GM18907 (cell line): Measurements from ENCODE around the gene TTC39B.

ENCODE experiments used
- ATAC-seq: cut with Tn5 transposase; IDR thresholded peaks from one replicate; pipeline ENCODE4 v1.9.1; 2021; ENCODE audit warnings: mild to moderate bottlenecking, moderate library complexity; ENCODE audit not compliant: unreplicated experiment

TTC39B gene

DNA sequence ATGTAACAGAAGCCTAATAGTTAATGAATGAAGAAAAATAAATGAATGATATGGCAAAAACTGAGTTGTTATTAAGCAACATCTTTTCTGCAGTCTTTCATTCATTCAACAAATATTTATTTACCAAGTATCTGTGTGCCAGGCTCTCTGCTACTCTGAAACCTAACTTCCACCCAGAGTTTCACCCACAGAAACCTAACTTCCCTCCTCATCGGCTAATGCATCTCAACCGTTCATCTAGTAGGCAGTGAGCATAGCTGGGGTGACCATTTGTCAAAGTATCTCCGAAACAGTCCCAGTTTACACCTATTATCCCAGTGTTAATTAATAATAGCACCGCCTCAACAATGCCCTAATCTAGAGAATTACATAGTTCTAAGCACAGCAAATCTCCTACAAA is 1.5 kb downstream of the TTC39B start:
- ATAC-seq, result no peak

- peak; percentile 34 for ATAC-seq
These were observed 2.4 kb downstream of the TTC39B start for GRCh38 chr9:15304632-15305031.

DNA sequence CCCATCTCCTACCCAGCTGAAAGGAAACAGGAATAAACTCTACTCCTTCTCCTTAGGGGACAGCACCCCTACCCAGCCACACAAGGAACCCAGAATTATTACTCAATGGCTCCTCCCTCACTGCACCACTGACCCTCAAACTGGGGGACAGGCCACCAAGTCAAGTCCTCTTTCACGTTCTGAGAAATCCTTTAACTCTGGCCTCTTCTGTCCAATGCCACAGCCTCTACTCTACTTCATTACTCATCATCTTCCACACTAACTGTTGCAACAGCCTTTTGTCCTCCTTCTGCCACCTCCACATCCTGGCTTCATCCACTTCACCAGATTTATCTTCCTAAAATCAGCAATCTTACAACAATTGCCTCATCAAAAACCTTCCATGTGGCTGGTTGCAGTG is 6.8 kb downstream of the TTC39B start:
- no peak for ATAC-seq

DNA sequence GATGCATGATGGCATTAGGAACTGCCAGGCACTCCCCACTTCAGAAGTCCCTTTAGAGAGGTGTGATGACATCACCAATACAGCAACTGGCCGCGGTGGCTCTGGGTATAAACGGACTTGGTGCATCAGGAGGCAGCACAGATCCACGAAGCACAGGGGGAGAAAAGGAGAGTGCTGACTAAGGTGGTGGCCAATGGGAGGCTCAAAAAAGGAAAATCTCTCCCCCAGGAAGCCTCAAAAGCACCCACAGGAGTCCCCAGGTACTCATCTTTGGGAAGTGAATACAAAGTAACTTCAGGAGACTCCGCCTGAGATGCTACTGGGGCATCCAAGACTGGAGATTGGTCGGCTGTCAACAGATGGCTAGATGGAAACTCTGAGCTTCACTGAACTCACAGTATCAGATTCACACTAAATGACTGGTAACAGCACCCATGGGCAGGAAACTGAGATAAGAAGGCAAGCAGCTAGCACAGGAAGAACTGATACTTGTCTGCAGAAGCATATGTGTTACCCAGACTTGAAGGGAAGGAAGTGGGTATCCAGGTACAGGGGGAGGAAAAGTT is 7.6 kb downstream of the TTC39B start:
- ATAC-seq, result peak; percentile 92

DNA sequence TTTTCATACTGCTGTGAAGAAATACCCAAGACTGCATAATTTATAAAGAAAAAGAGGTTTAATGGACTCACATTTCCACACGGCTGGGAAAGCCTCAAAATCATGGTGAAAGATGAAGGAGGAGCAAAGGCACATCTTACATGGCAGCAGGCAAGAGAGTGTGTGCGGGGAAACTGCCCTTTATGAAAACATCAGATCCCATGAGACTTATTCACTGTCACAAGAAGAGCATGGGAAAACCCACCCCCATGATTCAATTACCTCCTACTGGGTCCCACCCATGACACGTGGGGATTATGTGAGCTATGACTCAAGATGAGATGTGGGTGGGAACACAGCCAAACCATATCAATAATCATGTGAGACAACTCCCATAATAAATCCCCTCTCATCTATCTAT is 8.7 kb downstream of the TTC39B start:
- no peak for ATAC-seq

DNA sequence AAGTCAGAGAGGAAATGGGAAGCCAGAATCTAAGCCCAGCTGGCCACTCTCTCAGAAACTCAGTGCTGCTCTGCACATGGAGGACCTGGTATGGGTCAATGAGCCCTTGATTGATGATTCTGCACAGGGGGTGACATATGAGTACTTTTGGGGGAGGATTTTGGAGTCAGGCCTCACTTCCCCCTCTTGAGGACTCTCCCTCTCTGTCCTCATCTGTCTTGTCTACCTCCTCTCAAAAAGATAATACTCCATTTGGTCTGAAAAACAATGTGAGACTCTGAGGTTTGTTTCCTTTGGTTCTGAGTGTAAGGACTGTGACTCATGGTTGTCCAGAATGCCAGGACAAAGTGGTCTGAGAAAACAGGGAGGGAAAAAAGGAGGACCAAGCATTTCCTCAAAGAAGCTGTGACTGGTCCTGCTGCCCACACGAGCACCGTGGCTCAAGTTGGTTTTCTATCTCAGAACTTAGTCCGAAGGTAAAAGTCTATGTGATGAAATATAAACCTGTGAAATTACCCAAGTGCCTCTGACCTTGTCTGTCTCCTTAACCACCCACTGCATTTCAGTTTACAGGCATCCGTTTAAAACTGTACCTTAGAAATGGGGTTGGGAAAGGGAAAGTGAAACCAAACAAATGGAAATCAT is 11.1 kb downstream of the TTC39B start:
- ATAC-seq, result peak; percentile 30

GRCh38 chr9:15294604-15295003 is 12.4 kb downstream of the TTC39B start:
- no peak for ATAC-seq

- ATAC-seq, result no peak
These were observed 13.2 kb downstream of the TTC39B start for GRCh38 chr9:15293804-15294316.

- ATAC-seq, result no peak
These were observed 13.9 kb downstream of the TTC39B start for GRCh38 chr9:15293084-15293483.

DNA sequence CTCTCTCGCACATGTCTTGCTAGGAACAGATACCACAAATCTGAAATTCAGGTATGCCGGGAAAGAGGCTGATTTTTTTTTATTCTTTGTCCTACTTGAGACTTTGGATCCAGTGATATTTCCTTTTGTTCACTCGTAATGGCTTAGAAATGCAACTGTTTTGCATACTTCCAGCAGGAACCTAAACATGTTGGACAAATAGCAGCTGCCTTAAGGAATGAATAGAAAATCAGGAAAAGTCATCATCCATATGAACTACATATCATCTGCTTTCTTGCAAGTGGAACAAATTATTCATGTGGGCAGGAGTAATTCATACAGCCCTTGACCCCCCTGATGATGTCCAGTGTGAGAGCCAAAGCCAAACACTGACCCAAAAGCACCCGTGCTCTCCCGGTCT is 17.4 kb downstream of the TTC39B start:
- no peak for ATAC-seq

- no peak for ATAC-seq
These were observed 19.7 kb downstream of the TTC39B start for GRCh38 chr9:15287309-15287708.

- ATAC-seq, result no peak
These were observed 20.7 kb downstream of the TTC39B start for GRCh38 chr9:15286161-15286821.

- ATAC-seq, result no peak
These were observed 24.3 kb downstream of the TTC39B start for GRCh38 chr9:15282567-15283285.

DNA sequence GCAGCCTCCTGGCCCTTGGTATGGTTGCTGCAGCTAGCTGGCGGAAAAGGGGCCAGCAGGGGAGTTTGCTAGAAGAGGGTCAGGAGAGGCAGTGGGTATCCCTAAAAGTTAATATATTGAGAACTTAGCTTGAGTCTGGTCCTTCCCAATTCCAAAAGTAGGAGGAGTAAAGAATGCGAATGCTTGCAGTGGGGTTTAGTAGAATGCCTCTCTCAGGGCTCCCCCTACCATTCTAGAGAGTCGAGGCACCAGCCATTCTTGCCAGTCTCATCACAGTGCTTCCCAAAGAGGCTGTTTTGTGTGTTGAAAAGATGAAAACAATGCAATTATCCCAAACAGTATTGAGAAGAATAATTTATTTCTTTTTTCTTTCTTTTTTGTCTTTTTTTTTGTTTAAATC is 26.4 kb downstream of the TTC39B start:
- no peak for ATAC-seq

- no peak for ATAC-seq
These were observed 28.2 kb downstream of the TTC39B start for GRCh38 chr9:15278839-15279238.

- no peak for ATAC-seq
These were observed 28.8 kb downstream of the TTC39B start for GRCh38 chr9:15278091-15278687.

DNA sequence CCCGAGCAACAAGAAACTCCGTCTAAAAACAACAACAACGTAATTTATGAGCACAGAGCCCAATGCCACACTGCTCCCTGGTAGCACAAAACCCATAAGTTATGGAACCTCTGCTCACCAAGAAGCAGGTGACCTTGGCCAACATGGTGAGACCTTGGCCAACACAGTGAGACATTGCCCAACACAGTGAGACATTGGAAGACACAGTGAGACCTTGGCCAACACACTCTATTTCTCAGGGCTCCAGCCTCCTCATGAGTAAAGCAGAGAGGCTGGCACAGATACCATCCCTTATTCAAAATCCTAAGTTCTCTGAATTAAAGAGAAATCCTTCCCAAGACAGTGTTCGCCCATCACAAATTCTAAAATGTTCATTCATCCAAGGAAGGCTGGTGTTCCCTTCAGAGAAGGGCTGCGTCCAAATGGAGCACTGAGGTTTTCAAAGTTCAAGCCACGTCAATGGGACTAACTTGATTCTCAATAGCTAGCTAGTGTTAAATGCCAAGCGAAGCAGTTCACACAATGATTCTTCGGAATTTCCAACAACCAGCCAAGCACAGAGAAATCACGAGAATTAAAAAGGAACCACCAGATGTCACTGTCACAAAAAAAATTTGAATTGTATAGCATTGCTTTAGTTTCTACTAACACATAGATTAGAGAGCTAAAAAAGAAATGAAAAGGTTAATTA is 29.5 kb downstream of the TTC39B start:
- ATAC-seq, result no peak

DNA sequence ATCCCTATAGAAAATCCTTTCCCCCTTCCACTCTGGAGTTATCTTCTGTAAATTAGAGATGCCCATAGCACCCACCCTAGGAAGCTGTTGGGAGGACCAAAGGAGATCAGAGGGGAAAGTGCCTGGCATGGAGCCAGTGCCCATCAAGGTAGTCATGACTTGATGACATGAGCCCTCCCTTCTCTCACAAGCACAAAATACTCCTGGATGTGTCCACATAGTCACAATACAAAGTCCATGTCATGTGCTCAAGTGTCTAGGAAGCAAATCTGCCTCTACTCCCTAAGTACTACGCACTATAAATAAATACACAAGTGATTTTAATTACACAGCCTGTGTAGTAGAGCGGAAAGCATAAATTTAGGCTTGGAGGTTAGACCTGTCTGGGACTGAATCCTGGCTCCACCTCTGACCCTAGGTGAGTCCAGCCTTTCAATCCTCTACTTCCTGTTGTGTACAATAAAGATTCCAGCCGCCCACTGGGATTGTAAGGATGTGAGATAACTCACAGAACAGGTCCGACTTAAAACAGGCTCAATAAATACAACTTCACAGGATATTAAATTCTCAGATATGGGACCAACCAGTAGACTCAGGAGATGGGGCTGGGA is 30.6 kb downstream of the TTC39B start:
- no peak for ATAC-seq

- no peak for ATAC-seq
These were observed 32.6 kb downstream of the TTC39B start for GRCh38 chr9:15274425-15274824.

- ATAC-seq, result no peak
These were observed 34.6 kb downstream of the TTC39B start for GRCh38 chr9:15272377-15272928.
